ENCODE data around the gene TUFM.

DNA sequence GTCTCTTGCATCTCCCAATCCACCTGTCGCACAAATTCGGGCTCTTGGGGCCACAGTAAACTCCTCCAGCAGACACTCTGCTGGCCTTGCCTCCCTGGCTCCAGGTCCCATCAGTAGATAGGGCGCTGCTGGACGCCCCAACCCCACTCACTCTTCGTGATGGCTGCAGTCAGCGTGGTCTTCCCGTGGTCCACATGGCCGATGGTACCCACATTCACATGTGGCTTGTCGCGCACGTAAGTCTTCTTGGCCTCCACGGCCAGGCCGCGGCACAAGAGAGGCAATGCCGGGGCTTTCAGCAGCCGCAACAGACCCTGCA, 428 bp downstream of the TUFM start:
- TF ChIP-seq, protein P1, sequence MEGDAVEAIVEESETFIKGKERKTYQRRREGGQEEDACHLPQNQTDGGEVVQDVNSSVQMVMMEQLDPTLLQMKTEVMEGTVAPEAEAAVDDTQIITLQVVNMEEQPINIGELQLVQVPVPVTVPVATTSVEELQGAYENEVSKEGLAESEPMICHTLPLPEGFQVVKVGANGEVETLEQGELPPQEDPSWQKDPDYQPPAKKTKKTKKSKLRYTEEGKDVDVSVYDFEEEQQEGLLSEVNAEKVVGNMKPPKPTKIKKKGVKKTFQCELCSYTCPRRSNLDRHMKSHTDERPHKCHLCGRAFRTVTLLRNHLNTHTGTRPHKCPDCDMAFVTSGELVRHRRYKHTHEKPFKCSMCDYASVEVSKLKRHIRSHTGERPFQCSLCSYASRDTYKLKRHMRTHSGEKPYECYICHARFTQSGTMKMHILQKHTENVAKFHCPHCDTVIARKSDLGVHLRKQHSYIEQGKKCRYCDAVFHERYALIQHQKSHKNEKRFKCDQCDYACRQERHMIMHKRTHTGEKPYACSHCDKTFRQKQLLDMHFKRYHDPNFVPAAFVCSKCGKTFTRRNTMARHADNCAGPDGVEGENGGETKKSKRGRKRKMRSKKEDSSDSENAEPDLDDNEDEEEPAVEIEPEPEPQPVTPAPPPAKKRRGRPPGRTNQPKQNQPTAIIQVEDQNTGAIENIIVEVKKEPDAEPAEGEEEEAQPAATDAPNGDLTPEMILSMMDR (IDR thresholded peaks at IDR 0.05), result no peak
- TF ChIP-seq POLR2A (IDR thresholded peaks at IDR 0.05; ENCODE audit: low read depth) (no peak), POLR2AphosphoS5 (IDR thresholded peaks at IDR 0.05) (no peak), EP300 (IDR thresholded peaks at IDR 0.05) (no peak)

Data from esophagus muscularis mucosa (tissue), 4 donors.